Mesenchymal stem cell (in vitro differentiated cells and primary cell): ENCODE measurements around the gene TMEM53.

Experiments
- DNase-seq: peaks from one replicate; pipeline ENCODE4 v3.0.0-alpha.2; 2013
- H2AFZ ChIP-seq: one replicate; pipeline ENCODE4 v1.6.1; 2013; ENCODE audit warnings: low read depth, mild to moderate bottlenecking, control low read depth, inconsistent platforms, low read length, moderate library complexity
- H2AK5ac ChIP-seq: 2 replicates; pipeline ENCODE4 v1.6.1; 2013; ENCODE audit warnings: low read length, moderate library complexity, mild to moderate bottlenecking, inconsistent platforms; ENCODE audit not compliant: severe bottlenecking
- H2BK120ac ChIP-seq: one replicate; pipeline ENCODE4 v1.6.1; 2013; ENCODE audit warnings: low read depth, mild to moderate bottlenecking, inconsistent platforms, low read length, moderate library complexity
- H2BK12ac ChIP-seq, 2 experiments: one replicate each; pipeline ENCODE4 v1.6.1; 2013; ENCODE audit warnings: inconsistent platforms in 2 of 2, low read length in 2 of 2, mild to moderate bottlenecking in 2 of 2, moderate library complexity in 2 of 2, control low read depth in 1 of 2
- H2BK15ac ChIP-seq: one replicate; pipeline ENCODE4 v1.6.1; 2013; ENCODE audit warnings: mild to moderate bottlenecking, low read depth, inconsistent platforms; ENCODE audit not compliant: poor library complexity, severe bottlenecking
- H2BK5ac ChIP-seq: 2 replicates; pipeline ENCODE4 v1.6.1; 2013; ENCODE audit warnings: low read depth, mild to moderate bottlenecking, low read length, control low read depth, inconsistent platforms; ENCODE audit not compliant: poor library complexity, severe bottlenecking
- H3K14ac ChIP-seq, 2 experiments: one replicate each; pipeline ENCODE4 v1.6.1; 2013; ENCODE audit warnings: inconsistent platforms in 2 of 2, low read length in 2 of 2, control low read depth in 1 of 2, mild to moderate bottlenecking in 1 of 2, moderate library complexity in 1 of 2
- H3K18ac ChIP-seq, 2 experiments: one replicate each; pipeline ENCODE4 v1.6.1; 2013; ENCODE audit warnings: inconsistent platforms in 2 of 2, low read length in 2 of 2, control low read depth in 1 of 2, low read depth in 1 of 2, mild to moderate bottlenecking in 1 of 2
- H3K23ac ChIP-seq, 2 experiments: one replicate each; pipeline ENCODE4 v1.6.1; 2013; ENCODE audit warnings: inconsistent platforms in 2 of 2, low read length in 2 of 2, mild to moderate bottlenecking in 2 of 2, moderate library complexity in 2 of 2, control low read depth in 1 of 2
- H3K27ac ChIP-seq: 2 replicates; pipeline ENCODE4 v1.5.1; 2013; ENCODE audit warnings: mild to moderate bottlenecking, moderate library complexity, low read length, control low read depth, inconsistent platforms; ENCODE audit not compliant: poor library complexity, severe bottlenecking
- H3K27me3 ChIP-seq, 2 experiments: 2 replicates each; pipeline versions ENCODE4 v1.6.1 to v1.7.0; 2013; ENCODE audit warnings: low read length in 2 of 2, mild to moderate bottlenecking in 2 of 2, moderate library complexity in 2 of 2, control low read depth in 1 of 2, inconsistent platforms in 1 of 2; ENCODE audit not compliant: control insufficient read depth in 1 of 2, insufficient read depth in 1 of 2
- H3K36me3 ChIP-seq, 2 experiments: 2 replicates each; pipeline versions ENCODE4 v1.6.1 to v1.7.0; 2013; ENCODE audit warnings: low read length in 2 of 2, control low read depth in 1 of 2, inconsistent platforms in 1 of 2, low read depth in 1 of 2, mild to moderate bottlenecking in 1 of 2; ENCODE audit not compliant: insufficient read depth in 2 of 2, control insufficient read depth in 1 of 2
- H3K4ac ChIP-seq, 2 experiments: one replicate each; pipeline ENCODE4 v1.6.1; 2013; ENCODE audit warnings: inconsistent platforms in 2 of 2, low read length in 2 of 2, mild to moderate bottlenecking in 2 of 2, moderate library complexity in 2 of 2, control low read depth in 1 of 2, low read depth in 1 of 2
- H3K4me1 ChIP-seq: 2 replicates; pipeline ENCODE4 v1.6.1; 2013; ENCODE audit warnings: low read depth, low read length, control low read depth; ENCODE audit not compliant: control insufficient read depth, insufficient read depth
- H3K4me2 ChIP-seq: 2 replicates; pipeline ENCODE4 v1.6.1; 2013; ENCODE audit warnings: low read length, mild to moderate bottlenecking, inconsistent platforms; ENCODE audit not compliant: poor library complexity, severe bottlenecking
- H3K4me3 ChIP-seq, 2 experiments: 2 replicates each; pipeline versions ENCODE4 v1.5.1 to v1.7.0; 2013; ENCODE audit warnings: low read length in 2 of 2, mild to moderate bottlenecking in 2 of 2, control low read depth in 1 of 2, low read depth in 1 of 2; ENCODE audit not compliant: insufficient read depth in 1 of 2
- H3K79me1 ChIP-seq: replicated peaks from 2 replicates; pipeline ENCODE4 v1.6.1; 2013; ENCODE audit warnings: mild to moderate bottlenecking, control low read depth, low read length, inconsistent platforms; ENCODE audit not compliant: poor library complexity, severe bottlenecking
- H3K9ac ChIP-seq: 2 replicates; pipeline ENCODE4 v1.7.0; 2013; ENCODE audit warnings: mild to moderate bottlenecking, low read length, moderate library complexity
- H3K9me3 ChIP-seq: 2 replicates; pipeline ENCODE4 v1.7.0; 2013; ENCODE audit warnings: mild to moderate bottlenecking, low read length; ENCODE audit not compliant: control insufficient read depth
- H4K8ac ChIP-seq: one replicate; pipeline ENCODE4 v1.6.1; 2013; ENCODE audit warnings: inconsistent platforms, mild to moderate bottlenecking, low read length, moderate library complexity
- H4K91ac ChIP-seq: one replicate; pipeline ENCODE4 v1.6.1; 2013; ENCODE audit warnings: mild to moderate bottlenecking, low read length, inconsistent platforms
- WGBS: methylation state at CpG from one replicate; pipeline ENCODE4 v1.1.7; 2013; ENCODE audit warnings: mixed read lengths; 5-methylcytosine and 5-hydroxymethylcytosine counted together

Gene TMEM53

GRCh38 chr1:44682883-44683265, 8.6 kb upstream of the TMEM53 start:
- no peak overlapping the region for H3K4me3 ChIP-seq
- H3K27me3 ChIP-seq, result no peaks in the 10 kb centered on the region
- H2AK5ac ChIP-seq, result no peak overlapping the region
- no peak overlapping the region for H3K14ac ChIP-seq
- H3K4me2 ChIP-seq, result no peak overlapping the region
- 96% methylated on average over 3 of the region's 3 CpGs for WGBS
- no peak overlapping the region for H3K23ac ChIP-seq
- DNase-seq, result no peak
- H2BK12ac ChIP-seq, result no peak overlapping the region
- H3K9ac ChIP-seq, result no peak overlapping the region
- peaks cover 7% of the 10 kb centered on the region for H3K79me1 ChIP-seq
- H3K36me3 ChIP-seq, result peaks cover 0 to 8% of the 10 kb centered on the region in 2 experiments
- no peaks in the 10 kb centered on the region for H3K9me3 ChIP-seq
- H2AFZ ChIP-seq, result no peak overlapping the region
- H4K8ac ChIP-seq, result no peak overlapping the region
- no peak overlapping the region for H3K4ac ChIP-seq
- no peaks in the 10 kb centered on the region for H3K4me1 ChIP-seq
- no peak overlapping the region for H2BK120ac ChIP-seq
- H2BK15ac ChIP-seq, result no peak overlapping the region
- H3K18ac ChIP-seq, result no peak overlapping the region
- H2BK5ac ChIP-seq, result no peak overlapping the region
- H3K27ac ChIP-seq, result no peak overlapping the region
- H4K91ac ChIP-seq, result no peak overlapping the region

- peaks cover 0 to 8% of the 10 kb centered on the region in 2 experiments for H3K36me3 ChIP-seq
These were observed 7.9 kb upstream of the TMEM53 start for GRCh38 chr1:44681905-44682882.

DNA sequence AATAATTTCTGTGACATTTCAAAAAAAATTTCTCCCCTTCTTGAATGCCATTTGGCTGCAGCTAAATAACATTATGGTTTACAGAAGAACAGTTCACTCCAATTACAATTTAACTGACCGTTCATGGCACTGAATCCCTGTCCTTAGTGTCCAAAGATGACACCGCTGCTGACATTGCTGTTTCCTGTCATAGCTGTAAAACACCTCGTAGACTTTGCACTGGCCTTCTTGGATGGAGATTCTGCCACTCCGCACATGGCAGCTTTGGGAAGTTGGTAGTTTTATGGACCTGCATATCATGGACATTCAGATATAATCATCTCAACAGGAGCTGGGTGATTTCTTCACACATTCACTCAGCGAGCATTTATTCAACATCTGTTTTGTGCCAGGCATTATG, 5.2 kb upstream of the TMEM53 start:
- Histone ChIP-seq H3K79me1 (peaks cover 18% of the 10 kb centered on the region), H3K9ac (no peak overlapping the region), H4K8ac (no peak overlapping the region), H2AK5ac (no peak overlapping the region), H2BK5ac (no peak overlapping the region), H2AFZ (no peak overlapping the region), H4K91ac (no peak overlapping the region), H2BK15ac (no peak overlapping the region), H3K27ac (no peak overlapping the region), H3K4me1 (peaks cover 5% of the 10 kb centered on the region), H3K27me3 (no peaks in the 10 kb centered on the region), H3K23ac (no peak overlapping the region), H3K4ac (no peak overlapping the region), H3K4me2 (no peak overlapping the region), H2BK12ac (no peak overlapping the region), H3K9me3 (no peaks in the 10 kb centered on the region), H3K4me3 (no peak overlapping the region), H2BK120ac (no peak overlapping the region), H3K18ac (no peak overlapping the region), H3K36me3 (peaks cover 0 to 8% of the 10 kb centered on the region in 2 experiments), H3K14ac (no peak overlapping the region)
- no peak for DNase-seq
- WGBS, result 93% methylated on average over 5 of the region's 5 CpGs

More at GRCh38 chr1:44681905-44682882, 7.9 kb upstream of the TMEM53 start:
- H2AK5ac ChIP-seq, result no peak overlapping the region
- no peak overlapping the region for H4K91ac ChIP-seq
- 84% methylated on average over 13 of the region's 14 CpGs for WGBS
- no peak overlapping the region for H2BK15ac ChIP-seq
- no peak overlapping the region for H3K23ac ChIP-seq
- H3K18ac ChIP-seq, result no peak overlapping the region
- H2BK12ac ChIP-seq, result no peak overlapping the region
- H3K14ac ChIP-seq, result no peak overlapping the region
- H3K4me2 ChIP-seq, result no peak overlapping the region
- no peak overlapping the region for H2BK5ac ChIP-seq
- H3K4ac ChIP-seq, result no peak overlapping the region
- no peak overlapping the region for H3K4me3 ChIP-seq
- H4K8ac ChIP-seq, result no peak overlapping the region
- no peak overlapping the region for H3K9ac ChIP-seq
- H3K27me3 ChIP-seq, result no peaks in the 10 kb centered on the region
- no peaks in the 10 kb centered on the region for H3K4me1 ChIP-seq
- peaks cover 11% of the 10 kb centered on the region for H3K79me1 ChIP-seq
- no peak for DNase-seq
- H3K9me3 ChIP-seq, result no peaks in the 10 kb centered on the region
- no peak overlapping the region for H3K27ac ChIP-seq
- no peak overlapping the region for H2AFZ ChIP-seq
- H2BK120ac ChIP-seq, result no peak overlapping the region

DNA sequence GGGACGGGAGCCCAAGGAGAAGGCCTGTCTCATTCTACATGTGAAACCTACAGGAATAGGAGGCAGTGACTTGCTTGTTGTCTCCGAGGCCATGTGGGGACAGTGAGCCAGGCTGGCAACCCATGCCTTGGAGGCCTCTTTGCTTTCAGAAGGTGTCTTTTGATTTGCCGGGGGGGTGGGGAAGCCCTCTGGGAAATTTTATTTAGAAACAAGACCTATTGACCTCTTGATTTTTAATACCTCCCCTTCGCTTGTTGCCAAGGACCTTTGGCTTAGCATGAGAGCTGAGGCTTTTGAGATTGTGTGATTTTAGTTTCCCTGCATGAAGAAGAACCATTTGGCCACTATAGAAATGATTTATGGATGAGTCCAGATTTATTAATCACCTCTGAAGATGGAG, 4.3 kb upstream of the TMEM53 start:
- Histone ChIP-seq H3K9me3 (no peaks in the 10 kb centered on the region), H3K4me3 (no peak overlapping the region), H3K4me1 (peaks cover 5% of the 10 kb centered on the region), H2BK5ac (no peak overlapping the region), H3K79me1 (peaks cover 18% of the 10 kb centered on the region), H3K36me3 (peaks cover 0 to 8% of the 10 kb centered on the region in 2 experiments), H3K27me3 (no peaks in the 10 kb centered on the region), H2AFZ (no peak overlapping the region), H2BK120ac (no peak overlapping the region), H4K91ac (no peak overlapping the region), H3K18ac (no peak overlapping the region), H3K14ac (no peak overlapping the region), H4K8ac (no peak overlapping the region), H2AK5ac (no peak overlapping the region), H3K9ac (no peak overlapping the region), H3K4me2 (no peak overlapping the region), H2BK15ac (no peak overlapping the region), H3K23ac (no peak overlapping the region), H3K4ac (peak overlapping the region in 1 of 2 experiments; percentile 25), H3K27ac (no peak overlapping the region), H2BK12ac (no peak overlapping the region)
- 97% methylated on average over 3 of the region's 4 CpGs for WGBS
- DNase-seq, result no peak
